Measurements from ENCODE around the gene A4GALT.
"Not testable (repeated sequence)": the region's sequence is repeated elsewhere in the genome, so short reads cannot be mapped to it uniquely, and the experiment has no call there.

The A4GALT gene

GRCh38 chr22:42720263-42721044, at the start of gene A4GALT:
TSS of gene A4GALT (minus strand) at chr22:42720870. CDS start at chr22:42693951, 26,919 bp downstream.
- peak; percentile 5 for DNase-seq

- no peak for DNase-seq
Observed at GRCh38 chr22:42770448-42770726, 49.7 kb upstream of the A4GALT start.

GRCh38 chr22:42769574-42770447, 49.1 kb upstream of the A4GALT start:
- no peak for DNase-seq

- no peak for DNase-seq
Observed at GRCh38 chr22:42769238-42769573, 48.5 kb upstream of the A4GALT start.

- DNase-seq: no peak
Observed at GRCh38 chr22:42768385-42769035, 47.8 kb upstream of the A4GALT start.

- DNase-seq: no peak
Observed at GRCh38 chr22:42766860-42767259, 46.2 kb upstream of the A4GALT start.

- DNase-seq: no peak
Observed at GRCh38 chr22:42764895-42765363, 44.3 kb upstream of the A4GALT start.

- DNase-seq: no peak
Observed at GRCh38 chr22:42763965-42764480, 43.4 kb upstream of the A4GALT start.

GRCh38 chr22:42760806-42761565, 40.3 kb upstream of the A4GALT start:
- DNase-seq: no peak

GRCh38 chr22:42758931-42759629, 38.4 kb upstream of the A4GALT start:
- no peak for DNase-seq

- not testable (repeated sequence) for DNase-seq
Observed at GRCh38 chr22:42755553-42755952, 34.9 kb upstream of the A4GALT start.

- not testable (repeated sequence) for DNase-seq
Observed at GRCh38 chr22:42755121-42755520, 34.5 kb upstream of the A4GALT start.

- no peak for DNase-seq
Observed at GRCh38 chr22:42754658-42755057, 34.0 kb upstream of the A4GALT start.

- DNase-seq: no peak
Observed at GRCh38 chr22:42752912-42753311, 32.2 kb upstream of the A4GALT start.

- DNase-seq: no peak
Observed at GRCh38 chr22:42752230-42752746, 31.6 kb upstream of the A4GALT start.

GRCh38 chr22:42750421-42750820, 29.8 kb upstream of the A4GALT start:
- DNase-seq: not testable (repeated sequence)

- DNase-seq: peak; percentile 74
Observed at GRCh38 chr22:42747701-42748513, 27.2 kb upstream of the A4GALT start.

- no peak for DNase-seq
Observed at GRCh38 chr22:42745118-42745517, 24.4 kb upstream of the A4GALT start.

GRCh38 chr22:42743501-42743991, 22.9 kb upstream of the A4GALT start:
- peak; percentile 31 for DNase-seq

- no peak for DNase-seq
Observed at GRCh38 chr22:42742940-42743339, 22.3 kb upstream of the A4GALT start.

- not testable (repeated sequence) for DNase-seq
Observed at GRCh38 chr22:42740320-42740719, 19.6 kb upstream of the A4GALT start.

Data from NCI-H2171 (cell line).